ENCODE results near the gene LAIR1.

DNA sequence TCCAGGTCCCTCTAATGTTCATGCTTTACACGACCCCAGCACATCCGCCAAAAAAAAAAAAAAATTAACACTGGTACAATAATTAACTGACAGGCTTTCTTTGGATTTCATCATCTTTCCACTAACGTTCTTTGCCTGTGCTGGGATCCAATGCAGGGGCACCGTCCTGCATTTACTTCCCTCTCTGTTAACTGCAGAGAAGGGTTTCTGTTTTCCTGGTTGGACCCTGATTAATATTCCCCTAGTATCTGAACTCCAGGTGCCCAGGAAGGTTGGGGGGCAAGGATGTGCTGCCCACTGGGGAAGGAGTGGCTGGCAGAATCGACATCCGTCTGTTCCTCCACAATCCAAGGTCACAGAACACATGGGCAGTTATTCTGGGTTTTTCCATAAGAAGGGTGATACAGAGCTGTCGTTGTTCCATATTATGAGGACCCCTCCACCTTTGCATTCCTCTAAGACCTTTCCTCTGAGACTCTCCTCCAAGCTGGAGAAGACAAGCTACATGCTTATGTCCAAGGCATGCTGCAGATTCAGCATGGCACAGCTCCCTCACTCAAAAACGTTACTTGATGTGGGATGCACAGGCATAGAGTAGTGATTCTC, 4.5 kb upstream of the LAIR1 start:
- TF ChIP-seq CTCF (IDR thresholded peaks at IDR 0.05), result no peak
- TF ChIP-seq POLR2AphosphoS5 (IDR thresholded peaks at IDR 0.05), result no peak
